Measurements from ENCODE around the gene LINC00237.

DNA sequence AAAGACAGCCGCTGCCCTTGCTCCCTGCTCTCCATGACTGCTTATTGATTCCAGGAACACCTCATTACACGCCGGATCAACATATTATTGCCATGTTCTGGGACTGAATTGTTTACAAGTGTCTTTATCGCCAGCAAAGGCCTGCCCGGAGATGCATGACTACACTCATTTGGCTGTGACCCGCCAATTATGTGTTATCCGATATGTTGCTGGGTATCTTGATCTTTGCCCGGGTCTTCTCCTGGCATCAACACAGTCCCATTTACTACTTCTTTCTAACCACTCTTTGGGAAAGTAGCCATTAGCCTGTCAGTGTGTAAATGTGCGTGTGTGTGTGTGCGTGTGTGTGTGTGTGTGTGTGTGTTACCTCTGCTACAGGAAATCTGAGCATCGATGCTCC, 15.4 kb downstream of the LINC00237 start:
- TF ChIP-seq, protein P1, sequence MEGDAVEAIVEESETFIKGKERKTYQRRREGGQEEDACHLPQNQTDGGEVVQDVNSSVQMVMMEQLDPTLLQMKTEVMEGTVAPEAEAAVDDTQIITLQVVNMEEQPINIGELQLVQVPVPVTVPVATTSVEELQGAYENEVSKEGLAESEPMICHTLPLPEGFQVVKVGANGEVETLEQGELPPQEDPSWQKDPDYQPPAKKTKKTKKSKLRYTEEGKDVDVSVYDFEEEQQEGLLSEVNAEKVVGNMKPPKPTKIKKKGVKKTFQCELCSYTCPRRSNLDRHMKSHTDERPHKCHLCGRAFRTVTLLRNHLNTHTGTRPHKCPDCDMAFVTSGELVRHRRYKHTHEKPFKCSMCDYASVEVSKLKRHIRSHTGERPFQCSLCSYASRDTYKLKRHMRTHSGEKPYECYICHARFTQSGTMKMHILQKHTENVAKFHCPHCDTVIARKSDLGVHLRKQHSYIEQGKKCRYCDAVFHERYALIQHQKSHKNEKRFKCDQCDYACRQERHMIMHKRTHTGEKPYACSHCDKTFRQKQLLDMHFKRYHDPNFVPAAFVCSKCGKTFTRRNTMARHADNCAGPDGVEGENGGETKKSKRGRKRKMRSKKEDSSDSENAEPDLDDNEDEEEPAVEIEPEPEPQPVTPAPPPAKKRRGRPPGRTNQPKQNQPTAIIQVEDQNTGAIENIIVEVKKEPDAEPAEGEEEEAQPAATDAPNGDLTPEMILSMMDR (IDR thresholded peaks at IDR 0.05) = no peak
- no peak for TF ChIP-seq POLR2A (IDR thresholded peaks at IDR 0.05)
